Osteocyte (in vitro differentiated cells): ENCODE measurements around the gene TNFSF10. TPM values are rescaled to one million over a fixed set of nuclear protein-coding genes. Genes with fewer than 3 reads are reported as not detected.

ENCODE experiments used
- DNase-seq: peaks from one replicate; pipeline ENCODE4 v3.0.0; 2021; ENCODE audit warnings: mixed read lengths; ENCODE audit not compliant: unreplicated experiment; ENCODE audit errors: extremely low spot score
- H3K27ac Mint-ChIP-seq: one replicate; pipeline ENCODE4 v1.8.0; 2021; ENCODE audit warnings: mild to moderate bottlenecking, mixed read lengths; ENCODE audit not compliant: unreplicated experiment
- H3K27me3 Mint-ChIP-seq: one replicate; pipeline ENCODE4 v1.8.0; 2021; ENCODE audit warnings: mixed read lengths; ENCODE audit not compliant: unreplicated experiment
- H3K36me3 Mint-ChIP-seq: one replicate; pipeline ENCODE4 v1.8.0; 2021; ENCODE audit warnings: mixed read lengths; ENCODE audit not compliant: unreplicated experiment
- H3K4me1 Mint-ChIP-seq: one replicate; pipeline ENCODE4 v1.8.0; 2021; ENCODE audit warnings: mixed read lengths; ENCODE audit not compliant: unreplicated experiment
- H3K4me3 Mint-ChIP-seq: one replicate; pipeline ENCODE4 v1.8.0; 2021; ENCODE audit warnings: mild to moderate bottlenecking, moderate library complexity, mixed read lengths; ENCODE audit not compliant: unreplicated experiment
- H3K9me3 Mint-ChIP-seq: one replicate; pipeline ENCODE4 v1.8.0; 2021; ENCODE audit warnings: mixed read lengths; ENCODE audit not compliant: unreplicated experiment
- total RNA-seq: library from RNA; stranded (reverse); gene quantifications from 2 replicates; pipeline ENCODE4 v1.2.1, GENCODE V29; 2021
- TF ChIP-seq, protein P1 (sequence below): fragments of 200-600 bp; sonication (generic); IDR thresholded peaks from 2 replicates; pipeline ENCODE4 v1.5.0; 2021; ENCODE audit warnings: antibody characterized with exemption, mild to moderate bottlenecking, moderate library complexity

TNFSF10 gene
- total RNA-seq, 1 donor from 2014 or later: not detected

- Mint-ChIP-seq H3K36me3 (no peaks in the 10 kb centered on the region), H3K9me3 (no peaks in the 10 kb centered on the region), H3K4me3 (no peak overlapping the region), H3K4me1 (no peaks in the 10 kb centered on the region), H3K27ac (no peak overlapping the region), H3K27me3 (peaks cover 20% of the 10 kb centered on the region)
- TF ChIP-seq, protein P1, sequence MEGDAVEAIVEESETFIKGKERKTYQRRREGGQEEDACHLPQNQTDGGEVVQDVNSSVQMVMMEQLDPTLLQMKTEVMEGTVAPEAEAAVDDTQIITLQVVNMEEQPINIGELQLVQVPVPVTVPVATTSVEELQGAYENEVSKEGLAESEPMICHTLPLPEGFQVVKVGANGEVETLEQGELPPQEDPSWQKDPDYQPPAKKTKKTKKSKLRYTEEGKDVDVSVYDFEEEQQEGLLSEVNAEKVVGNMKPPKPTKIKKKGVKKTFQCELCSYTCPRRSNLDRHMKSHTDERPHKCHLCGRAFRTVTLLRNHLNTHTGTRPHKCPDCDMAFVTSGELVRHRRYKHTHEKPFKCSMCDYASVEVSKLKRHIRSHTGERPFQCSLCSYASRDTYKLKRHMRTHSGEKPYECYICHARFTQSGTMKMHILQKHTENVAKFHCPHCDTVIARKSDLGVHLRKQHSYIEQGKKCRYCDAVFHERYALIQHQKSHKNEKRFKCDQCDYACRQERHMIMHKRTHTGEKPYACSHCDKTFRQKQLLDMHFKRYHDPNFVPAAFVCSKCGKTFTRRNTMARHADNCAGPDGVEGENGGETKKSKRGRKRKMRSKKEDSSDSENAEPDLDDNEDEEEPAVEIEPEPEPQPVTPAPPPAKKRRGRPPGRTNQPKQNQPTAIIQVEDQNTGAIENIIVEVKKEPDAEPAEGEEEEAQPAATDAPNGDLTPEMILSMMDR: no peak
- DNase-seq: no peak
Measured at GRCh38 chr3:172517859-172518466, 5.3 kb downstream of the TNFSF10 start.

DNA sequence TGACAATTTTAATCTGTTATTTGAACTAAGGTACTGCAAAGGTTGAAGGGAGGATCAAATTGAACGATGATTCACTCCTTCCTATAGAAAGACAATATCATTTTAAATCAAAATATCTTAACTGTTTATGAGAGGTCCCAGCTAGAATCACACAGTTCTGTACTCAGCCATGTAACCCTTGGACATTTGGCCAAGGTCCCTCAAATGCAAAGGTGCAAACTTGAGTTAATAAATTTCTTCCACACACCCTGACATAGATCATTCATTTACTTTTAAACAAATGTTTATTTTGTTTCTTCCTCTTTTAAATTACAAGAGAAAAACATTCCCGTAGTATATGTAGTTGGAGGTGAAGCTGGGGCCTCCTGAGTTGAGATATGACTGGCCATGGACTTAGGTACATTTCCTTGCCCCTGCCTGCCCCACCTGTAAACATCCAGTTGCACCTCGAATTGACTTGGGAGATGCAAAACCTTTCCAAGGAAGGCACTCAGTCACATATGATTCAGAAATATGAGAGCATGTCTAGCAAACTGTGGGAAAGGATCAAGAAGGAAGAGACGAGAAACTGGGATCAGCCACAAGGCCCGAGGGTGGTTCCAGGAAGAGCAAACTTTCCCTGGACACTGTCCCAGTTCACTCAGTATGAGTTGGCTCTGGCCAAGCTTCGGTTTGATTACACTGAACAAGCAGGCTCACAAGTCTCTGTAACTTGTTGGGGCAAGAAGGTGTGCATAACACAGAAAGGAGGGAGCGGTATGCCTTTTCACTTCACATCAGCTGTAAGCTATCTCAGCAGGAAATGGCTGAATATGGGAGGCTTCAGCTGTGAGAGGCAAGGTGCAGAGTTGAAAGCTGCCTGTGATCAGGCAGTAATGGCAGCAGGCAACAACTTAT is 6.7 kb downstream of the TNFSF10 start:
- Mint-ChIP-seq H3K27me3 (peaks cover 31% of the 10 kb centered on the region), H3K4me3 (no peak overlapping the region), H3K4me1 (no peaks in the 10 kb centered on the region), H3K9me3 (no peaks in the 10 kb centered on the region), H3K27ac (no peak overlapping the region), H3K36me3 (no peaks in the 10 kb centered on the region)
- no peak for DNase-seq
- TF ChIP-seq, protein P1: no peak

GRCh38 chr3:172515130-172515918 is 7.9 kb downstream of the TNFSF10 start:
- Mint-ChIP-seq H3K27ac (no peak overlapping the region), H3K27me3 (peaks cover 42% of the 10 kb centered on the region), H3K4me1 (no peaks in the 10 kb centered on the region), H3K4me3 (no peak overlapping the region), H3K9me3 (no peaks in the 10 kb centered on the region), H3K36me3 (no peaks in the 10 kb centered on the region)
- no peak for DNase-seq
- TF ChIP-seq, protein P1: no peak

DNA sequence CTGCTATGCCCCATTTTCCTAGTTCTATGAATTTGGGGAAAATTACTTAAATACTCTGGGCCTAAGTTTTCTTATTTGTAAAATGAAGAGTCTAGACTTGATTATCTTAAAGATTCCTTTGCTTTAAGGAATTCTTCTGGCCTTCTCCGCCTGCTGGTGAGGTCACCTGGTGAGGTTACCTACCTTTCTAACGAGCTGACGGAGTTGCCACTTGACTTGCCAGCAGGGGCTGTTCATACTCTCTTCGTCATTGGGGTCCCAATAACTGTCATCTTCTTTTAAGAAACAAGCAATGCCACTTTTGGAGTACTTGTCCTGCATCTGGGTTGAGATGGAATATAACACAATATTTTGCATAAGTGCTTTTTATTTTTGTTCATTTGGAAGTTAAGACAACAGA is 8.6 kb downstream of the TNFSF10 start:
- H3K27ac Mint-ChIP-seq: no peak overlapping the region
- no peak overlapping the region for H3K4me3 Mint-ChIP-seq
- no peaks in the 10 kb centered on the region for H3K9me3 Mint-ChIP-seq
- DNase-seq: no peak
- TF ChIP-seq, protein P1: no peak
- H3K27me3 Mint-ChIP-seq: peaks cover 44% of the 10 kb centered on the region
- H3K4me1 Mint-ChIP-seq: no peaks in the 10 kb centered on the region
- no peaks in the 10 kb centered on the region for H3K36me3 Mint-ChIP-seq
